Umbilical cord (tissue), 2 donors: ENCODE measurements around the gene RAX2. TPM values are rescaled to one million over a fixed set of nuclear protein-coding genes. Genes with fewer than 3 reads are reported as not detected.
"Not testable (repeated sequence)": the region's sequence is repeated elsewhere in the genome, so short reads cannot be mapped to it uniquely, and the experiment has no call there.

ENCODE experiments used
- DNase-seq: peaks from one replicate; pipeline ENCODE4 v3.0.0-alpha.2; 2015; ENCODE audit warnings: low spot score
- total RNA-seq: library from RNA; depleted of rRNA; stranded (reverse); fragments of >200 nt; gene quantifications from one replicate; pipeline ENCODE4 v1.2.3, GENCODE V29; 2014; ENCODE audit warnings: low replicate concordance; ENCODE audit not compliant: insufficient read depth

The RAX2 gene
- total RNA-seq, 1 donor from 2014 or later = 0.96 TPM

DNA sequence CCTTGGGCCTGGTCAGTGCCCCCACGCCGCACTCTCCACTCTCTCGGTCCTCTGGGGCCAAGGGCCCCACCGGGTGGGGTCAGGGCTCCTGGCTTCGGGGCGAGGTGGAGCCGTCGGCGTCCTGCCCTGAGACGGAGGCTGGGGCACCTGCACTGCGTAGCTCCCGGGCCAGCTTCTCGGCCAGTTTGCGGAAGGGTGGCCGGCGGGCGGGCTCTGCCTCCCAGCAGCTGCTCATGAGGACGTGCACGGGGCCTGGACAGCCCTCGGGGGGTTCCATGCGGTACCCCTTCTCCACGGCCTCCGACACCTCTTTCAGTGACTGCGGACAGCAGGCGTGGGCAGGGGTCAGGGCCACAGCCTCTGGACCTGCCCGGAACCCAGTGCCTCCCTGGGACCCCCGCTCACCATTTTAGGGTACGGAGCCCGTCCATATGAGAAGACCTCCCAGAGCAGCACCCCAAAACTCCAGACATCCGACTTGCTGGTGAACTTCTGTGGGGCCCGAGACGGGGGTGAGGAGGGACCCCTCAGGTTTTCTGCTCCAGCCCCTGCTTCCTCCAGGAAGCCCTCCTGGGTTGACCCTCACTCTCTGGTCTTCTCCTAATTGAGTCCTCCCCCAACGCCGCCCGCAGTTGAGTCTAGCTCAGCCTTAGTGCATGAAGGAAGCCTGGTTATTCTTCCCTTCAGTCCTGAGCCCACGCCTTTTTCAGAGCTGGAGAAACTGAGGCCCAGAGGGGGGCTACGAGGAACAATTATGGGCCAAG, 6.3 kb upstream of the RAX2 start:
- DNase-seq = no peak

DNA sequence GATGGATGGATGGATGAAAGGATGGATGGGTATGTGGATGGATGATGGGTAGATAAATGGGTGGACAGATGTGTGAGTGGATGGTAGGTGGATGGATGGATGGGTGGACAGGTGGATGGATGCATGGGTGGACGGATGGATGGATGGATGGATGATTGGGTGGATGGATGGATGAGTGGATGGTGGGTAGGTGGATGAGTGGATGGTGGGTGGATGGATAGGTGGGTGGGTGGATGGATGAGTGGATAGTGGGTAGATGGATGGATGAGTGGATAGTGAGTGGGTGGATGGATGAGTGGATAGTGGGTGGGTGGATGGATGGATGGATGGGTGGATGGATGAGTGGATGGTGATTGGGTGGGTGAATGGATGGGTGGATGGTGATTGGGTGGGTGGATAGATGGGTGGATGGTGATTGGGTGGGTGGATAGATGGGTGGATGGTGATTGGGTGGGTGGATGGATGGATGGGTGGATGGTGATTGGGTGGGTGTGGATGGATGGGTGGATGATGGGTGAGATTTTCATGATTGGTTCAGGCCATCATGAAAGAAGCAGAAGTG, 4.5 kb upstream of the RAX2 start:
- no peak for DNase-seq

DNA sequence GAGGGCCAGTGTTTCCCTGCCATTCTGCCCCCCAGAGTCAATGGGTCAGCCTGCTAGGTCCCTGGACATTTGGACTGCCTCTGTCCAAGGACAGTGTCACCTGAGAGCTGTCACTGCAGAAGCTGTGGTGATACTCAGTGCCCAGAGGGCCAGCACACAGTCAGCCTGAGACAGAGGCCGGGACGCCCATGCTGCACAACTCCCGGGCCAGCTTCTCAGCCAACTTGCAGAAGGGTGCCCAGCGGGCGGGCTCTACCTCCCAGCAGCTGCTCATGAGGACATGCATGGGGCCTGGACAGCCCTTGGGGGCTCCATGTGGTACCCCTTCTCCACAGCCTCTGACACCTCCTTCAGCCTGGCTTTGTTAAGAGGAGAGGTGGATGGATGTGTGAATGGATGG, 3.8 kb upstream of the RAX2 start:
- no peak for DNase-seq

DNA sequence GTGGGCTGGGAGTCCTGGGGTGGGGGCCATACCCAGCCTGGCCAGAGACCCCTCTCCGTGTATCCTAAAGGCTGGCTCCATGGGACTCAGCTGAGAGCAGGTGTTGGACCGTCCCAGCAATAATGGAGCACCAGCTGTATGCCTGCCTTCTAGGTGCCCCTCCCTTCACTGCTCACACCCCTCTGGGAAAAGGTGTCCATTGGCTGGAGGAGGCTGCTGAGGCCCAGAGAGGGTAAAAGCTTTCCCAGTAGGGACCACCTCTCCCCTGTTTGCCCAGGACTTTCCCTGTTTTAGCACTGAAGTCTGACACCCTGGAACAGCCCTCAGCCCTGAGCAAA, 3.3 kb upstream of the RAX2 start:
- no peak for DNase-seq

DNA sequence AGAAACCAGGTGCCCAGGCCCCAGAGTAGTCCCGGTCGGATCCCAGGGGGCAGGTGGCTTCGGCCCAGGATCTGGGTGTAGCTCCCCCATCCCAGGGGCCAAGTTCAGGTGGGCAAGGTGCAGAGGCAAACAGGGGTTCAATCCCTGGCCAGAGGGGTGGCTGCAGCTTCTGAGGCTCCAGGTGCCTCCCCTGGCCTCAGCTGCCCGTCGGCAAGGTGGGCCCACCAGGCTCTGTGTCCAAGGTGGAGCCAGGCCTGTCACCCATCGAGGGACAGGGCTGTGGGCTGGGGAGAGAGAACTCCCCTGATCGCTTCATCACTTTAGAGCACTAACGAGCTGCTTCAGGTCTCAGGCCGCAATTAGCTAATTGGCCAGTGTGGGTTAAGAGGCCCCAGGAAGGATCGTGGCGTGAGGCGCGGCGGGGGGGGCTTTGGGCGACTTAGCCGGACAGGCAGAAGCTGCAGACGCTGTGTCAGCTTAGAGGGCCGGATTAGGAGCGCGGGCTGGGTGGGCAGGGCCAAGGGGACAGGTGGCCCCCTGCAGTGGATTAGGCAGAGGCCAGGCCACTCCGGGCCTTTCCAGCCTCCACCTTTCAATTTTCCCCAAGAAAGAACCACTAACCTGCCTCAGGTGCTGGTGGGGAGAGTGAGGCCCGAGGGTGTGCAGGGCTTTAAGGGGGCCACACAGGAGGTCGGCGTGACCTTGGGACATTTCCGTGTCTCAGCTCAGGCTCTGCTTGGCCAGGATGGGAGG, 2.8 kb upstream of the RAX2 start:
- DNase-seq = no peak

DNA sequence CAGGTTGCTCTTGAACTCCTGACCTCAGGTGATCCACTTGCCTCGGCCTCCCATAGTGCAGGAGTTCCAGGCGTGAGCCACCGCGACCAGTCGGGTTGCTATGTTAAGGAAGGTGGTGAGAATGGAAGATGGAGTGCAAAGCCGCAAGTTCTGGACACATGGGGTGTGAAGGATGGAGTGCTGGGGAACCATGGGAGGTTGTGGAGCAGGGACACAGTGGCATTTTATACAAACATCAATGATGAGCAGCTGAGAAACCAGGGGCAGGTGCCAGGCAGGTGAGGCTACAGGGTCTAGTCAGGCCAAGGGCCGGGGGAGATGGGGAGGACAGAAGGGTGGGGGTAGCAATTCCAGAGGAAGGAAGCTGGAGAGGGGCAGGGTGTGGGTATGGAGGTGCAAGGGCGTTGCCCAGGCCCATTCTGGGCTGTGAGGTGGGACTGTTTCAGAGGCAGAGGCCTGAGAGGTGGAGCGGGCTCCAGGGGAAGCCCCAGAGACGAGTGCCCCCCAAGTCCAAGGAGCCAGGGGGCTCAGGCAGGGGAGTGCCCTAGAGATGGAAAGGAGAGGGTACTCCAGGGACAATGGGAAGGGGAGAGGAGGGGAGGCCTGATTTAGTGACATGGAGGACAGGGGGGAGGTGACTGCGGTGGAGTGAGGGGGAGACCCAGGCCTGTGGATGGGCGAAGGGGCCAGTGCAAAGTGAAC, 1.9 kb upstream of the RAX2 start:
- no peak for DNase-seq

DNA sequence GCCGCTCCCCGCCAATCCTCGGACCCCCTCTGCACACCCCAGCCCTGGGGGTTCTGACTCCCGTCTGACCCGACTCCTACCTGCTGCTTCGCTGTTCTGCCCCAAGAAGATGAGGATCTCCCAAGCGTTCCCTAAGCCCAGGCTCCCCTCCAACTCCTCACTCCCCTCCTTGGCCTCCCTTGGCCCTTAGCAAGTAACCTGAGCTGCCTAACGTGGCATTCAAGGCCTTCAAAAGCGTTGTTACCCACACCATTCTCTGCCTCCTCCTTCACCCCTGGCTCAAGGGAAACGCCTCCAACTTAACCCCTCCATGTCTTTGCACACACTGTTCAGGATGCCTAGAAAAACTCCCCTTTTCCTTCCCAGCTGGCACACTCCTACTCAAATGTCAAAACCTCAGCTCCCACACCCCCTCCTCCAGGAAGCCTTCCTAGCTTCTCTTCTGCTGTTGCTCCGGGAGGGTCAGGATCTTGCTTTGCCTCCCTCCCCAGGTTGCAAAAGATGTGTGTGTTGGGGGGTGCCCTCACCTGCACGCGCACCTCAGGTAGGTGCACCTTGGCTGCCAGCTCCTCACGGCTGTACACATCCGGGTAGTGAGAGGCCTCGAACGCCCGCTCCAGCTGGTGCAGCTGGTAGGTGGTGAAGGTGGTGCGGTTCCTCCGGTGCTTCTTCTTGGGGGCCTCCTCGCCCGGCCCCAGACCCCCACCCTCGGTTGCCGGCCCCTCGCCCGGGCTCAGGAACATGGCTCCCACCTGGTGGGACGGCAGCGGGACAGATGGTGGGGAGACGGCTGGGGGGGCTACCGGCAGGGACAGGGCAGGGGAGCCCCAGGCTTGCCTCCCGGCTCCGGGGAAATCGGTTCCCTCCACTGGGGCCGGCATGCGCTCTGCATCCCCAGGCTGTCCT, 775 bp downstream of the RAX2 start:
- no peak for DNase-seq

DNA sequence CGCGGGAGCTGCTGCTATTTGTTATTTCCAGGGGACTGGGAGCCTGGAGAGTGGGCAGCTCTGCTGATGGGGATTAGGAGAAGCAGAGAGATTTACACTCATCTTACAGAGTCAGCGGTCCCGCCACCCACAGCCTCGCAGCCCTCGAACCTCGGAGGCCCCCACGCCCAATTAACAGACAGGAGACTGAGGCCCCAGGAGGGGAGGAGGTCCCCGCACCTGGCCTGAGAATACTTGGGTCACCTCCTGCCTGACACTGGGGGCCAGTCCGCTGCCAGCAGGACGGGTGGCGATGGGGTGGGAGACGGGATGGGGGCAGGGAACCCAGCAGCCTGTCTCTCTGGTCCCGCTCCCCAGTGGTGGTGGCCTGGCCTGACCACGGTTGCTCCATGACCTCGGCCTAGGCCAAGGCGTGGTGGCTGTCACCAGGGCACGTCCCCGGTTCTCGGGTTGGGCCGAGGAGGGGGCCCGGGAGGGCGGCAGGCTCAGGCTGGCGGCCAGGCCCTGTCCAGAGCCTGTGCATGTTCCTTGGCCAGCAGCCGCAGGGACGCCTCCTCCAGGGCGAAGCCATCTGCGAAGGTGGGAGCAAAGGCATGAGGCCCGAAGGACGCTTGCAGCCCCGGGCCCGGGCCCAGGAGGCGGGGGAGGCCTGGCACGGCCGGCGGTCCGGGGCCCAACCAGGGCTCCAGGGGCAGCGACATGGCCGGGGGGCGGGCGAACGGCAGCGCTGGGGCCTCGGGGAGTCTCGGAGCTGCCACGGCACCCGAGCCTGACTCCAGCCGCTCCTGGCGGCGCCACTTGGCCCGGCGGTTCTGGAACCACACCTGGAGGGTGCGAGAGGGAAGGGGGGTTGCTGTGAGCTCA, 1.7 kb downstream of the RAX2 start:
- no peak for DNase-seq

DNA sequence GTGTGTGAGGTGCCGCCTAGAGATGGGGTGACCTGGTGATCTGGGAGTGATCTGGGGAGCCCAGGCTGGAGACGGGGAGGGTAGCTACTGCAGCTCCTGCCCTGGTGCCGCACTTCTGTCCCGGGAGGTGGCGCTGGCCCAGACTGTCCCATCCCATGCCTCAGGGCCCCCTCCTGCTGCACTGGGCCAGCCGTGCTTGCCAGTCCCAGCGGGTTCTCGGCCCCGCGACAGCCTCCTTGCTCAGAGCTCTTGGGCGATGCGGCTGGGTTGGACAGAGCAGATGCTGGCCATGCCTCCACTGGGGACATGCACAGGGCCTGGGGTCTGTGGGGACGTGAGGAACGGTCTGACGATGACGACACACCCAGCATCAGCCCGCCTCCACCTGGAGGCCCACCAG, 2.5 kb downstream of the RAX2 start:
- no peak for DNase-seq

DNA sequence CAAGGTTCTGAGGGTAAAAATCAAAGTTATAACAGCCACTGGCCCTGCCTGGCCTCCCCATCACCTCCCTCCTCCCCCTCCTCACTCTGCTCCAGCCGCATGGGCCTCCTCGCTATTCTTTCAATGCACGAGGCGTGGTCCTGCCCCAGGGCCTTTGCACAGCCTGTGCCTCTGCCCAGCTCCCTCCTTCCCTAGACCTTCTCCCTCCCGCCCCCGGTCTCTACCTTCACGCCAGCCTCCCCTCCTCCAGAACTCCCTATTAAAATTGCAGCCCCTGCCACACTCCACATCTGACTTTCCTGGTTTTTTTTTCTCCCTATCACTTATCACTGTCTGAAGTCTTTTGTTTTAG, 3.3 kb downstream of the RAX2 start:
- no peak for DNase-seq

DNA sequence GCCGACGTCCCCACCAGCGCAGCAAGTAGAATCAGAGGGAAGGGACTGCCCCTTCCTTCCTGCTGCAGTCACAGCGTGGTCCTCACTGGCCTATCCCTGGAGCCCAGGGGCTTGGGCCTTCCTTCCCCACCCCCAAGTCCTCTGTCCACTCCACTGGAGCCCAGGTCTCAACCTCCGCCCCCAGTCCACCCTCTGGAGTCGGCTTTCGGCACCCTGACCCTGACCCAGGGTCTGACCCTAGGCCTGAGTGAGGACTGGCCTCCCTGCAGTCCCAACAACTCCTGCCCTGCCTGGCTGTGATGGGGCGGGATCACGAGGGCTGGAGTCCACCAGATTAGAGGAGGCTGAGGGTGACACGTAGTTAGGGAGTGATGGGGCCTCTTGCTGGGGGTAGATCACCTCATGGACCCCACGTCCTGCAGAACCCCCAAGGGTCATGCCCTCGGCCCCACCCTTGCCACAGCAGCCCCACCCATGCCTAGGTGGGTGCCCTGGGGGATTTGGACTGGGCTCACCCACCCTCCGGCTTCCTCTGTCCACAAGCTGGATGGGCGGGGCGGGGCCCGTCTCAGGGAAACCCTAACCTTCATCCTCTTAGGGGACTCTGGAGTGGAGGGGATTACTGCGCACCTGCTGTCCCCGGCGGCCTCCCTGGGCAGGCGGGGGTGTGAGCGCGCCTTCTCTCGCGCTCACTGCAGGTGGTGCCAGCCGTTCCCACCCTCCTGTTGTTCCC, 3.8 kb downstream of the RAX2 start:
- no peak for DNase-seq

DNA sequence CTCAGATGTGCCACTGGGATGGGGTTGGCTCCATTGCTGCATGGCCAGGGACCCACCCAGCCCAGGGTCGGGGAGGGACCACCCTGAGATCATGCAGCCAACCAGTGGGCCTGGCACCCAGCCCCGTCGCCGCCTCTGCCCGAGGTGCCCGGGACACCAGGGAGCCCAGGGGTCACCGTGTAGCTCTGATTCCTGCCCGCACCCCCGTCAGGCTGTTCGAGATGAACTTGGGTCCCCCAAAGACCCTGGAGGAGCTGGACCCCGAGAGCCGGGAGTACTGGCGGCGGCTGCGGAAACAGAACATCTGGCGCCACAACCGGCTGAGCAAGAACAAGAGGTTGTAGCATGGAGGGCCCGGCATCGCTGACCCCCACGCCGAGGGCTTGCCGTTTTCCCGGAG, 5.0 kb downstream of the RAX2 start:
- DNase-seq = no peak

DNA sequence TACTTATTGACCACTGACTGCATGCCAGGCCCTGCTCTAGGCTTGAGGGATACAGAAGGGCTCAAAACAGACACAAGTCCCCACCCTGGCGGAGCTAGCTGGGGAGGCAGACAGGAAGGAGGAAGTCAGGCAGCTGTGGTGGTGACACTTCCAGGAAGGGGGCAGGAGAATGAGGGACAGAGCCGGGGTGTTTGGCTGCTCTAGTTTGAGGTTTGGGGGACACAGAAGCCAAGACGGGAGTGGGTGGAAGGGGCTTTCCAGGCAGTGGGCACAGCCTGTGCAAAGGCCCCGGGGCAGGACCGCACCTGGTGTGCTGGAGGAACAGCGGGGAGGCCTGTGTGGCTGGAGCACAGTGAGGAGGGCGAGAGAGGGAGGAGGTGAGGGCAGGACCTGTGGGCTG, 5.5 kb downstream of the RAX2 start:
- no peak for DNase-seq

DNA sequence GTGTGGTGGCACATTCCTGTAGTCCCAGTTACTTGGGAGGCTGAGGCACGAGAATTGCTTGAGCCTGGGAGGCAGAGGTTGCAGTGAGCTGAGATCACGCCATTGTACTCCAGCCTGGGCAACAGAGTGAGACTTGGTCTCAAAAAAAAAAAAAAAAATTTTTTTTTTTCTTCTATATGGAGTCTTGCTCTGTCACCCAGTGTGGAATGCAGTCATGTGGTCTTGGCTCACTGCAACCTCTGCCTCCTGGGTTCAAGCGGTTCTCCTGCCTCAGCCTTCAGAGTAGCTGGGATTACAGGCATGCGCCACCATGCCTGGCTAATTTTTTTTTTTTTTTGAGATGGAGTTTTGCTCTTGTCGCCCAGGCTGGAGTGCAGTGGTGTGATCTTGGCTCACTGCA, 6.3 kb downstream of the RAX2 start:
- not testable (repeated sequence) for DNase-seq

DNA sequence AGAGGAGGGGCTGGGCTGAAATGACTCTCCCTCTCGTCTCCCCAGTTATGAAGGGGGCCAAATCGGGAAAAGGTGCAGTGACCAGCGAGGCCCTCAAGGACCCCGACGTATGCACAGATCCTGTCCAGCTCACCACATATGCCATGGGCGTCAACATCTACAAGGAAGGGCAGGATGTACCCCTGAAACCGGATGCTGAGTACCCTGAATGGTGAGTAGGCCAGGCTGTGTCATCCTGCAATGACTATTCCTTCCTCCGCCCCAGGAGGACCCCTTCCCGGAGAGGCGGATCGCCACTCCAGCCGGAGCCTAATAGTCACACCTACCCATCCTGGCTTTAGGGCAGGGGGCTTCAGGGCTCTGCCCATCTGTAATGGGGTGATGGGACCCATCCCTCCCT, 6.9 kb downstream of the RAX2 start:
- DNase-seq = no peak

DNA sequence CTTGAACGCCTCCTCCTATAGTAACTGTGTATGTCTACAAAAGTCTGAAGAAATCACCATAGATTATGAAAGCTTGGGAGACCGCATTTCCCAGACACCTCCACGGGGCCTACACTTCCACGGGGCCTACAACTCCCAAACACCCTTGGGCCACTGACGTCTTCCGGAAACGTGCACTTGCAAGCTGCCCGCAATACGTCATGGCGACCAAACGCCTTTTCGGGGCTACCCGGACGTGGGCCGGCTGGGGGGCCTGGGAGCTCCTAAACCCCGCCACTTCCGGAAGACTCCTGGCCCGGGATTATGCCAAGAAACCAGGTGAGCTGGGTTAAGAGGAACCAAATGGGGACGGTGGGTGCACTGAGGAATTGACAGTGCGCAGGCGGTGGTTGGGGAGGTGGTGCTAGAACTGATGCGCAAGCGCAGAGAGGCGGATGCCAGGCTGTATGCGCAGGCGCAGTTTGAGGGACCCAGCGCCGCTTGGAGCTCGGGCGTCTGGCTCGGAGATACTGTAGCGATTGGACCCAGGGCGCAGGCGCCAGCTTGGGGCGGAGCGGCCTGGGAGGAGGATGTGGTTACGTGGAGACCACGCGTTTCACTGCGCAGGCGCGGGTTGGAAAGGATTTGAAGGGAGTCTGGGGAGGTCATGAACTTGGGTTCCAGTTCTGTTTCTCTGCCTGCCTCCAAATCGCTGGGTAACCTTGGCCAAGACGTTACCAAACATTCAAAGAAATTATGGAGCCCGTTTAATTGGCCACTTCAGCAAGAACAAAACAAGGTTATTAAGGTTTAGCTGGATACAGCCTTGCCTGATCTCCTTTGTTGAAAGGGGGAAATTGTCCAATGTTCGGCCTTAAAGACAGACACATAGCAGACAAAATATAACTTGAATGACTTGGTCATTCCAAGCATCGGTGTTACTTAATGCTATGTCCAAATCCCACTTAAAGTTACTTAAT, 9.2 kb downstream of the RAX2 start, which contains the start of gene MRPL54:
TSS of gene MRPL54 (plus strand) at position 182 of the 959 bp plus-strand sequence. CDS start at position 201, 19 bp downstream.
- DNase-seq = peak; percentile 100

DNA sequence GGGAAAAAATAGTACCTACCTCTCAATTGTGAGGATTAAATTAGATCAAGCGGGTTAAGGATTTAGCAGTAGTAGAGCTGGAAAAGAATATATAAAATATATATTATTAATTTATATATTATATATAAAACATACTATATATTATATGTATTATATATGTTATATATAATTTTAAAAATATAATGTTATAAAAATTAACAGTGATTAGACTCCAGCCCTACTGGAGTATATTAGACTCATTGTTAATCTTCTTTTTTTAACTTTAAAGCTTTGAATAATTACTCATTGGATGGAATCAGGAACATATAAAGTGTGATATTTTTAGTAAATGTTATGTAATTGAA, 9.9 kb downstream of the RAX2 start:
- DNase-seq = no peak

DNA sequence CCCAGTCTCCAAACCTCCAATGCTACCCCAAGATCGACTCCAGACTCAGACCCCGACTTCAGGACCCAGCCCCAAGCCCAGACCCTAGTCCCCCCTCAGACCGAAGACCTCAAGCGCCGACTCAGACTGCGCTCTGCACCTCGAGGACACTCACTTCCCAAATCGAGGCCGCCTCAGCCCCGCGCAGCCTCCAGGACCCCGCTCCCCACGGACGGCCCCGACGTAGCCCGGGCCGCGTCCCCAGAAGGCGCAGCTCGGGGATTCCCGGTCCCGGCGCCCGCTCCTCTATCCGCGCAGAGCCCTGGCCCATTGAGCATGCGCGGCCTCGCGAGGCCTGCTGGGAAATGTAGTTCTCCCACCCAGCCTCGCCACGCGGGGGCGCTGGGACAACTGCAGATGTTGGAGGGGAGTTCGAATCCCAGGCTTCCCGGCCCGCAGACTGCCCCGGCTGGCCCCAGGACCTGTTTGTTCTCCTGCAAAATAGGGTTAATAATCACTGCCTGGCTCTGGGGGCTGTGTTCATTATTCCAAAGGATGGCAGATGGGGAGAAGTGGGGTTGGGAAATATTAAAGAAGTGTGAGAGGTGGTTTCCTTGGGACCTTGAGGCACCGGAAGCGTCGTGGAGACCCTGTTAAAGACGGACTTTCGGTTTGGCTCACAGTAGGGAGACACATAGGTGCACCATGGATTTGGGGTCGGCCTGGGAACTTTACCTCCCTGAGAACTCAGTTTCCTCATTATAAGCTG, 10.5 kb downstream of the RAX2 start, which contains the start of gene APBA3:
TSS of gene APBA3 (minus strand) at position 311 of the 748 bp plus-strand sequence. CDS start 1,428 bp downstream, outside the sequence.
- peak; percentile 91 for DNase-seq
